Measurements from ENCODE around the gene HOXB2. TPM values are rescaled to one million over a fixed set of nuclear protein-coding genes. Genes with fewer than 3 reads are reported as not detected.

HOXB2 gene
- total RNA-seq, 1 experiment from 2014 or later = not detected

- no peak for DNase-seq (ENCODE audit: low read depth, low spot score)
- in situ Hi-C loops (cut with HindIII; ENCODE audit: low pct_unique_long_range_greater_than_20kb, low sequenced_read_pairs) = no loop called here
These were observed 24.9 kb upstream of the HOXB2 start for GRCh38 chr17:48569674-48570324.

- no peak for DNase-seq (ENCODE audit: low read depth, low spot score)
- in situ Hi-C loops (cut with HindIII; ENCODE audit: low pct_unique_long_range_greater_than_20kb, low sequenced_read_pairs) = no loop called here
These were observed 24.3 kb upstream of the HOXB2 start for GRCh38 chr17:48569240-48569582.

GRCh38 chr17:48568499-48569239, 23.8 kb upstream of the HOXB2 start:
- DNase-seq (ENCODE audit: low read depth, low spot score) = no peak
- in situ Hi-C loops (cut with HindIII; ENCODE audit: low pct_unique_long_range_greater_than_20kb, low sequenced_read_pairs) = no loop called here

DNA sequence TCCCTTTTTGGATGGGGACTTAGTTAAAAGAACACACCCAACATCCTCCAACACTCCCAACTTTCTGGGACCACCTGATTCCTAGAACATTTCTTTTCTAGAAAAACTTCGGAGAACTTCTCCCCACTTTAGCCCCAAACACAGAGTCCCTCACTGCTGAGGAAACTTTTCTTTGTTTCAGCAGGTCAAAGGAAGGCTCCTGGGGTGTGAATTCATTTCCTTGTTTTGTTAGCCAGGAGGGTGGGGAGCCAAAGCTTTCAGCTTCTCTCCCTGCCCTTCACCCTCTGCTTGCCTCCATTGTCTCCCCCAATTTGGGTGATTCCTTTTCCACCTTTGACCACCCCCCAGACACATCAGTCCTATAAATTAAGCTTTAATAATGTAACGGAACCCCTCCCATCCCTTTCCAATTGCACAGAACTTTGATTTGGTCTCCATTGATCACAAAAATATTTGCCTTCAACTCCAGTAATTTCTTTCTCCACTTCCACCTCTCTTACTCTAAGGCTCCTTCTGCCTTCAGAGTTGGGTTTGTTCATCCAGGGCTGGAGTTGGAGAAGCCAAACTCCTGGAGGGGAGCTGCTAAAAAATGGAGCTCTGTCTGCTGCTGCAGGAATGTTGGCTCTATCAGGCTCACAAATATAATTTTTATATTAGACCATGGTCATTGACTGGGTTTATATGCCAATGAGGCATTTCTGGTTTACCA, 22.9 kb upstream of the HOXB2 start:
- DNase-seq (ENCODE audit: low read depth, low spot score) = no peak
- in situ Hi-C loops (cut with HindIII; ENCODE audit: low pct_unique_long_range_greater_than_20kb, low sequenced_read_pairs) = no loop called here

DNA sequence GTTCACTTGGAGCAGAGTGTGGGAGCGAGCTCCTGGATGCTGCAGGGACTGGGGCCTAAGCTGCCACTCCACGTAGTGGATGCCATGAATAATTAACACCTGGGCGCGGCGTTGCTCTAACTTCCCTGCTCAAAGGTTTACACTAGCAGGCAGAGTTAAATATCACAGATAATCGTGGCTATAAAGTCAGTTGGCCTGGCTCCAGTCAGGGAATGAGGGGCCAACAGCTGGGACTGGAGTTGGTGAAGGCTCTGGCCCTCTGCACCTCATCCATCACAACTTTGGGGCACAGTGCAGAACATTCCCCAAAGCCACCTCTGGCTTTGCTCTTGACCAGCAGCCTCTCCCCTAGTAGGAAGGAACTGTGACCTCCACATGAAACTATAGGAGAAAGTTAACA, 22.3 kb upstream of the HOXB2 start:
- in situ Hi-C loops (cut with HindIII; ENCODE audit: low pct_unique_long_range_greater_than_20kb, low sequenced_read_pairs) = no loop called here
- no peak for DNase-seq (ENCODE audit: low read depth, low spot score)

GRCh38 chr17:48566717-48567116, 21.8 kb upstream of the HOXB2 start:
- no peak for DNase-seq (ENCODE audit: low read depth, low spot score)
- in situ Hi-C loops (cut with HindIII; ENCODE audit: low pct_unique_long_range_greater_than_20kb, low sequenced_read_pairs) = no loop called here

- no peak for DNase-seq (ENCODE audit: low read depth, low spot score)
- in situ Hi-C loops (cut with HindIII; ENCODE audit: low pct_unique_long_range_greater_than_20kb, low sequenced_read_pairs) = no loop called here
These were observed 21.2 kb upstream of the HOXB2 start for GRCh38 chr17:48565925-48566710.

- in situ Hi-C loops (cut with HindIII; ENCODE audit: low pct_unique_long_range_greater_than_20kb, low sequenced_read_pairs) = no loop called here
- no peak for DNase-seq (ENCODE audit: low read depth, low spot score)
These were observed 20.2 kb upstream of the HOXB2 start for GRCh38 chr17:48565022-48565554.

DNA sequence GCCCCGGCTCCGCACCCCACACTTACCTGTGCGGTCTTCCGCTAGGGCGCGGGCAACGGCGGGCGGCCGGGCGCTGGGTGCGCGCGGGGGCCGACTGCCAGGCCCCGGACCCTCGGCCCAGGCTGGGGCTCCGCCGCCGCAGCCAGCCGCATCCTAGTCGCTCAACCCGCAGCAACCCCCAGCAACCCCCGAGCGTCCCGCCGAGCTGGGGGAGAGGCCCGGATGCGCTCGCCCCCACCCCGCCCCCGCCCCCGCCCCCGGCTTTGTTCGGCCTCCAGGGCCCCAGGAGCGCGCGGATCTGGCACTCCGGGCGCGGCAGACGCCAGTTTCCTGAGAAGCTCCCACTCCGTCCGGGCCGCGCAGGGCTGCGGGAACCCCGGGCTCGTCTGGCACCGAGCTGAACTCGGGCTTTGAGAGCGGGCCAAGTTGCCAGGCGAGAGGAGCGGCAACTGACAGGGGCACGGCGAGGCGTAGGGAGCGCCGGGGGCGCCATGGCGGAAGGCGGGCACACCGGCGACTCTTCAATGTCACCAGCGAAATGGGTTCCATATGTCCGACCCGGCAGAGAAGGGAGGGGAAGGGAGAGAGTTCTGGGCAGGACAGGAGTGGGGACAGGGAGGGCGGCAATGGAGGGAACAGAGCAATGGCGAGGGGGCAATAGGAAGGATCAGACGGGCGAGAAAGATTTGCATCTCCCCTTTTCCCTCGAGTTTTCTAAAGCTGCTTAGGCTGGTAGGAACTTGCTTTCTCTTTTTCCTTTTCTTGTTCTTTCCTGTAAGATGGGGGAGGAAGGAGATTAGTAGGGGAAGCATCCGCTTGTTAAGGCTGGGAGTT, 19.5 kb upstream of the HOXB2 start:
- in situ Hi-C loops (cut with HindIII; ENCODE audit: low pct_unique_long_range_greater_than_20kb, low sequenced_read_pairs) = no loop called here

GRCh38 chr17:48563867-48564187, 18.9 kb upstream of the HOXB2 start:
- in situ Hi-C loops (cut with HindIII; ENCODE audit: low pct_unique_long_range_greater_than_20kb, low sequenced_read_pairs) = no loop called here
- no peak for DNase-seq (ENCODE audit: low read depth, low spot score)

More for the DNA sequence above, 19.5 kb upstream of the HOXB2 start:
- DNase-seq (ENCODE audit: low read depth, low spot score) = no peak

DNA sequence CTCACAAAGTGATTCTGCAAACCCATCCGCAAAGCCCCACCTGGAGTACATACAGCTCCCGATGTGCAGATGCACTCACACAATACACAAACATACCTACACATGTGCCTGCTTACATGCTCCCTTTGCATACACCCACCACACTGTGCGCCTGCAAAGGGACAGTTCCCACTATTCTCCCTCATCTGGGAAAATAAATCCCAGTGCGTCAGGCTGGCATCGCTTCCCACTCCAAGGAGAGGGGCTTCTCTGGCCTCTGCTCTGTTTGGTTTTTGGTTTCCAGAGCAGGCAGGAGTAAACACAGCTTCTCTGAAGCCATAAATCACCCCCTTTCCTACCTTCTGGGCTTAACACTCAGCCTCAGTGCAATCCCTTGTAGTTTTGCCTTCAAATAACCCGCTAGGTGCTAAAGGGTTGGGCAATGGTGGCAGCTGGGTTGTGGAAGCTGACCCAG, 18.5 kb upstream of the HOXB2 start:
- DNase-seq (ENCODE audit: low read depth, low spot score) = no peak
- in situ Hi-C loops (cut with HindIII; ENCODE audit: low pct_unique_long_range_greater_than_20kb, low sequenced_read_pairs) = no loop called here

GRCh38 chr17:48562934-48563333, 18.0 kb upstream of the HOXB2 start:
- in situ Hi-C loops (cut with HindIII; ENCODE audit: low pct_unique_long_range_greater_than_20kb, low sequenced_read_pairs) = no loop called here
- no peak for DNase-seq (ENCODE audit: low read depth, low spot score)

GRCh38 chr17:48561884-48562810, 17.2 kb upstream of the HOXB2 start:
- in situ Hi-C loops (cut with HindIII; ENCODE audit: low pct_unique_long_range_greater_than_20kb, low sequenced_read_pairs) = no loop called here

DNA sequence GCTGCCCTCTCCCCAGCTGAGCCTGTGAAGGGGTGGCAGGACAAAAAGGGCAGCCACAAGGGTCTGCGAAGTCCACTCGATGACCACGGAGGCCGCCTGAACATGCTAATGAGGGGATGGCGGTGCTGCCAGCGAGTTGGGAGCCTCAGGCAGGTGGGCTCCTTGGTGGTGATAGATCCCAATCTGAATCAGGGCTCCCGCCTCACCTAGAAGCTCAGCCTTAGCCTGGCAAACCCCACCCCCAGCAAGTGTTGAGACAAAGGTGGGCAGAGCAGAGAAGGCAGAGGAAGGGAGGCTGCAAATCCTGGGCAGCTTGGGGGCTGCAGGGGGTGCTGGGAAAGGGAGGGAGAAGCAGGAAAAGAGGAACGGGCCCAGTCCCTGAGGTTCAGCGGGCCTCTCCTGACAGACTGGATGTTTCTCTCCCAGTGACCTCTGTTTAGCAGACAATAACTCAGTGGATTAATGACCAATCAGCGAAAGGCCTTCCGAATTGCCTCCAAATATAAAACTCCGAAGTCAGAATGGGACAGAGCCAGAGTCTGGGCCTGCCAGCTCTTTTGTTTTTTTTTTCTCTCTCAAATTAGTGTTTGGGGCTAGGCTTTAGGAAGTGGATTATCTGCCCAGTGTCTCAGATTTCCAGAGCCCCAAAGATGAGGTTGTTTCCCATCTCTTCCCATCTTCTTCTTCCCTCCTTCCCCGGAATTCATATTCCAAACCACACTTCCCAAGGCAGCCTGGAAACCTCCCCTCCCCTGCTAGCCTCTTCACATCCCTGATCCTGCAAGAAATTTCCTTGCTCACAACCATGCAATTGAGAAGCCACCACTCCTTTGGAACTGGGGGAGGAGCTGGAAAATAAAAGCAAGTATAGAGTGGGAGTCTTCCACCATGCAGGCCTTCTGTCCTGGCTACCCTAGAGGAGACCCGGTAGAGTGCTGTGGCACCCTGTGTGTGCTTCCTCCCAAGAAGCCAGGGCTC, 15.2 kb upstream of the HOXB2 start:
- no peak for DNase-seq (ENCODE audit: low read depth, low spot score)
- in situ Hi-C loops (cut with HindIII; ENCODE audit: low pct_unique_long_range_greater_than_20kb, low sequenced_read_pairs) = no loop called here

More at GRCh38 chr17:48561884-48562810, 17.2 kb upstream of the HOXB2 start:
- peak; percentile 12 for DNase-seq (ENCODE audit: low read depth, low spot score)

All from SK-MEL-5 (cell line).